Testis (tissue), 2 donors: ENCODE results near the gene PDIA6.

ENCODE experiments used
- CTCF ChIP-seq, 3 experiments: fragments of 450-650 bp in 2 of 3; fragments of 200-600 bp in 1 of 3; sonication (generic) in 1 of 3; IDR thresholded peaks; one replicate each; pipeline ENCODE4 v1.5.1; 2016 to 2019; ENCODE audit warnings: antibody characterized with exemption in 3 of 3, mild to moderate bottlenecking in 2 of 3, moderate library complexity in 1 of 3
- POLR2A ChIP-seq: fragments of 450-650 bp; IDR thresholded peaks from one replicate; pipeline ENCODE4 v1.6.1; 2017; ENCODE audit warnings: antibody characterized with exemption, mild to moderate bottlenecking, moderate library complexity

GRCh38 chr2:10794876-10795275 is 17.7 kb downstream of the PDIA6 start:
- TF ChIP-seq CTCF (IDR thresholded peaks at IDR 0.05) (no peak), POLR2A (no peak)
